ENCODE measurements around the gene SERPINB1.
A peak's percentile ranks its signal among the peaks of the same experiment; 100 is the strongest.
"Not testable (repeated sequence)": the region's sequence is repeated elsewhere in the genome, so short reads cannot be mapped to it uniquely, and the experiment has no call there.

SERPINB1 gene

GRCh38 chr6:2807342-2808090, 34.1 kb downstream of the SERPINB1 start:
- no peaks in the 10 kb centered on the region for H3K27me3 Mint-ChIP-seq
- peaks cover 7 to 12% of the 10 kb centered on the region in 2 donors for H3K4me1 Mint-ChIP-seq
- H3K9me3 Mint-ChIP-seq, result no peaks in the 10 kb centered on the region
- H3K27ac Mint-ChIP-seq, result no peak overlapping the region
- ATAC-seq (replicated peaks) (no peak), DNase-seq (no peak)
- peaks cover 15 to 17% of the 10 kb centered on the region in 2 donors for H3K36me3 Mint-ChIP-seq
- H3K4me3 Mint-ChIP-seq, result no peak overlapping the region

GRCh38 chr6:2806644-2807043, 35.0 kb downstream of the SERPINB1 start:
- Mint-ChIP-seq H3K27ac (no peak overlapping the region), H3K36me3 (peaks cover 14 to 15% of the 10 kb centered on the region in 2 donors), H3K4me3 (no peak overlapping the region), H3K9me3 (no peaks in the 10 kb centered on the region), H3K27me3 (no peaks in the 10 kb centered on the region), H3K4me1 (peaks cover 7 to 12% of the 10 kb centered on the region in 2 donors)
- ATAC-seq (replicated peaks) (no peak), DNase-seq (no peak)

DNA sequence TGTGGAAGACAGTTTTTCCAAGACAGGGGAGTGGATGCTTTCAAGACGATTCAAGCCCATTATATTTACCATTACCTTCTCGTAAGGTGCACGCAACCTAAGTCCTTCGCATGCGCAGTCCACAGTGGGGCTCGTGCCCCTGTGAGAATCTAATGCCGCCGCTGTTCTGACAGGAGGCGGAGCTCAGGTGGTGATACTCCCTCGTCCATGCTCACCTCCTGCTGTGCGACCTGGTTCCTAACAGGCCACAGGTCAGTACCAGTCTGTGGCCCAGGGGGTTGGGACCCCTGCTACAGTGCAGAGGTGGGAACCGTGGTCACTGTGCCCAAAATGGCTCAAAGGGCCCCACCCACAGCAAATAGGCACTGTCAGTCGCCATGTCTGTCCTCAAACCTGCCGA, 36.6 kb downstream of the SERPINB1 start:
- no peak overlapping the region for H3K4me3 Mint-ChIP-seq
- peaks cover 11 to 15% of the 10 kb centered on the region in 2 donors for H3K36me3 Mint-ChIP-seq
- no peaks in the 10 kb centered on the region for H3K9me3 Mint-ChIP-seq
- no peak overlapping the region for H3K27ac Mint-ChIP-seq
- H3K27me3 Mint-ChIP-seq, result no peaks in the 10 kb centered on the region
- DNase-seq (no peak), ATAC-seq (replicated peaks) (no peak)
- H3K4me1 Mint-ChIP-seq, result peaks cover 10 to 15% of the 10 kb centered on the region in 2 donors

DNA sequence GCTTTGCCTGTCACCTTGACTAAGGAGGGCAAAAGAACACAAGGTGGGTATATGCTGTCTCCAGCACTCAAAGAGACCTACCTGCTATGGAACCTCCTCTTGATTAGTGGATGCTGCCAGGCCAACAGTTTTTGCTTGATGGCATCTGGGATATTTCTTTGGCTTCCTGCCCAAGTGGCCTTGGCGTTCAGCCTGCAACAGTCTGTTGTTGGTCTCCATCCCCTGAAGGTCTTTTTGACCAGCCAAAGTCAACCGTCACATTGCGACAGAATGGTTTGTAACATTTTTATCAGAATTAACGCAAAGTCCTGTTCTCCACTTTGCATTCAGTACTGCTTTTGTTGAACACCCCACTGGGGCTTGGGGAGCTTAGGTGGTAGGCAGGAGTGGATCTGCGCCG, 37.1 kb downstream of the SERPINB1 start:
- ATAC-seq (replicated peaks) (no peak), DNase-seq (no peak)
- no peaks in the 10 kb centered on the region for H3K9me3 Mint-ChIP-seq
- H3K27me3 Mint-ChIP-seq, result no peaks in the 10 kb centered on the region
- H3K36me3 Mint-ChIP-seq, result peaks cover 12 to 18% of the 10 kb centered on the region in 2 donors
- H3K4me3 Mint-ChIP-seq, result no peak overlapping the region
- peaks cover 9 to 20% of the 10 kb centered on the region in 2 donors for H3K4me1 Mint-ChIP-seq
- H3K27ac Mint-ChIP-seq, result no peak overlapping the region

DNA sequence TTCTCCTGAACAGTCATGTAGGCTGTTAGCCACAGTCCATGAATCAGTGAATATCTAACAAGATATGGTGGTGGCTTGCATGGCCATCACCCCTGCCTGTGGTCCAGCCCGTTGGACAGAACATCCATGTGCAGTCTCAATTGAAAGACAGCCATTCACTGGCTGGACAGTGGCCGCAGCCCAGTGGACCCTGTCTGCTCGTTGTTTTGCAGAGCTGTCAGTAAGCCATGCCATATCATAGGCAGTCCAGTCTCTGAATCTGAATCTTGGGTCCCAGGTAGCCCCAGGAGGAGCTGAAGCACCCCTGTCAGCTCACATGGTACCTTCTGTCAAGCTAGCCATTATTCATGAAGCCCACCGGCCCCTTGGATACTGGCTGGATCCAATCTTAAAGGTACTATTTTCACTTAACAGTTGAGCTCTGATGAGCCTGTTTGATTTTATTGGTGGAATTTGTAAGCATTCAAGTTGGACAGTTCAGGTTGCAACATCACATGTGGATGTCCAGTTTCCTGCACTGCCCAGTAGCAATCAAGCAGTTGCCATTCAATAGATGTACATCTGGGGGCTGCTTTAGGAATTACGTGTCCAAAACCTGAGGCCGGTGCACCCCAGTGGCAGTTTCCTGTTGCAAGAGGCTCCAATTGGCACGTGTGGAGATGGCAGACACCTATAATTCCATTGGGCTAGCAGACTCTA, 37.8 kb downstream of the SERPINB1 start:
- no peaks in the 10 kb centered on the region for H3K27me3 Mint-ChIP-seq
- DNase-seq (no peak), ATAC-seq (replicated peaks) (no peak)
- H3K4me3 Mint-ChIP-seq, result no peak overlapping the region
- H3K9me3 Mint-ChIP-seq, result no peaks in the 10 kb centered on the region
- H3K36me3 Mint-ChIP-seq, result peaks cover 13 to 18% of the 10 kb centered on the region in 2 donors
- H3K4me1 Mint-ChIP-seq, result peaks cover 9 to 23% of the 10 kb centered on the region in 2 donors
- no peak overlapping the region for H3K27ac Mint-ChIP-seq

GRCh38 chr6:2802521-2803060, 39.1 kb downstream of the SERPINB1 start:
- Mint-ChIP-seq H3K27ac (no peak overlapping the region), H3K36me3 (peaks cover 12 to 18% of the 10 kb centered on the region in 2 donors)

GRCh38 chr6:2801687-2802086, 40.0 kb downstream of the SERPINB1 start:
- not testable (repeated sequence) for H3K9me3 Mint-ChIP-seq; H3K4me3 Mint-ChIP-seq; DNase-seq; H3K27ac Mint-ChIP-seq; H3K27me3 Mint-ChIP-seq; ATAC-seq (replicated peaks)
- peaks cover 13 to 27% of the 10 kb centered on the region in 2 donors for H3K4me1 Mint-ChIP-seq
- peaks cover 13 to 15% of the 10 kb centered on the region in 2 donors for H3K36me3 Mint-ChIP-seq

More at GRCh38 chr6:2802521-2803060, 39.1 kb downstream of the SERPINB1 start:
- Mint-ChIP-seq H3K27me3 (no peaks in the 10 kb centered on the region), H3K4me3 (no peak overlapping the region), H3K4me1 (peaks cover 9 to 27% of the 10 kb centered on the region in 2 donors), H3K9me3 (no peaks in the 10 kb centered on the region)
- DNase-seq, result no peak
- ATAC-seq (replicated peaks), result no peak

- Mint-ChIP-seq H3K4me1 (peaks cover 11 to 27% of the 10 kb centered on the region in 2 donors), H3K27ac (no peak overlapping the region), H3K4me3 (no peak overlapping the region), H3K36me3 (peaks cover 11 to 16% of the 10 kb centered on the region in 2 donors), H3K27me3 (no peaks in the 10 kb centered on the region), H3K9me3 (no peaks in the 10 kb centered on the region)
- ATAC-seq (replicated peaks), result no peak
- no peak for DNase-seq
Measured at GRCh38 chr6:2800552-2801316, 40.9 kb downstream of the SERPINB1 start.

GRCh38 chr6:2799936-2800527, 41.6 kb downstream of the SERPINB1 start:
- ATAC-seq (replicated peaks) (no peak), DNase-seq (no peak)
- Mint-ChIP-seq H3K9me3 (no peaks in the 10 kb centered on the region), H3K4me1 (peaks cover 11 to 27% of the 10 kb centered on the region in 2 donors), H3K27me3 (no peaks in the 10 kb centered on the region), H3K27ac (peak overlapping the region; percentile 14), H3K4me3 (no peak overlapping the region), H3K36me3 (peaks cover 10 to 19% of the 10 kb centered on the region in 2 donors)

DNA sequence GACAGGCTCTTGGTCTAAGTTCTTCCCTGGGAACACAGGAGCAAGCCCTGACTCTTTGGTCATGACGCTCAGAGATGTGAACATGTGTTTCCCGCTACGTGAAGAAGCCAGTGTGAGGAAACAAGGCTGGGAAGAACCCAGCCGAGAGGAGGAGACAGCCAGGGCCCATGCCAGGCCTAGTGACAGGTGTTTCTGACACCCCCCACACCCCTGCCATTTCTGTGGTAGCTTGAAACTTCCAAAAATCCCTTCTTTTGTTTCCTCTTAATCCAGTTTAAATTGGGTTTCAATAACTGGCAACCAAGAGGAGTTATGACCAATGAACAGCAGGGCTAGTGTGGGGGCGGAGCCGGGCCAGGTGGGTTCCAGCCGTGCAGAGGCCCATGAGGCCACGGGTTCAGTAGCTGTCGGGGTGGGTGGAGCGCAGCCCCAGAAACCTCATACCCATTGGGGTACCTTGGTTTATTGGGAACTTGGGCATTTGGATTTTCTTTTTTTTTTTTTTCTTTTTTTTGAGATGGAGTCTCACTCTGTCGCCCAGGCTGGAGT, 43.0 kb downstream of the SERPINB1 start:
- ATAC-seq (replicated peaks), result no peak
- no peak overlapping the region for H3K27ac Mint-ChIP-seq
- no peaks in the 10 kb centered on the region for H3K27me3 Mint-ChIP-seq

GRCh38 chr6:2797564-2798031, 44.1 kb downstream of the SERPINB1 start:
- no peak for DNase-seq
- peaks cover 10 to 19% of the 10 kb centered on the region in 2 donors for H3K36me3 Mint-ChIP-seq
- H3K27me3 Mint-ChIP-seq, result no peaks in the 10 kb centered on the region
- ATAC-seq (replicated peaks), result no peak
- no peak overlapping the region for H3K4me3 Mint-ChIP-seq
- peaks cover 24 to 44% of the 10 kb centered on the region in 2 donors for H3K4me1 Mint-ChIP-seq
- no peaks in the 10 kb centered on the region for H3K9me3 Mint-ChIP-seq
- H3K27ac Mint-ChIP-seq, result no peak overlapping the region

More for the DNA sequence above, 43.0 kb downstream of the SERPINB1 start:
- DNase-seq, result no peak
- Mint-ChIP-seq H3K4me3 (no peak overlapping the region), H3K9me3 (no peaks in the 10 kb centered on the region), H3K4me1 (peaks cover 16 to 34% of the 10 kb centered on the region in 2 donors), H3K36me3 (peaks cover 10 to 19% of the 10 kb centered on the region in 2 donors)

DNA sequence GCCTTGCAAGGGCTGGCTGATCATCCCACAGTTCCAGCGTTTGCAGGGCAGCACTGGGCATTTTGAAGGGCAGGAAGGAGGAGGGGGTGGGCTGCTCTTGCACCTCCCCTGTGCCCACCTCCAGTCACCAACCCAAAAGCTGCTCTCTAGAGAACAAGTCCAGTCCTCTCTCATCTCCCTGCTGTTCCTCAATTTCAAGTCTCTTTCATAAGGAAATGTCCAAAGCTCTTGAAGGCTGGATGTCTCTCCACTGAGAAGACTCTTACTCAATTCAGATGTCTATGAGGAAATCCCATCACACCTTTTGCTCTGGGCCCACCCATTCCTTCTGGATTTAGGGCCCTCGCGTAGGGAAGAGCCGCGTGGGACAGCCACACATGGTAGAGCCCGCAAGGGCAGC, 44.8 kb downstream of the SERPINB1 start:
- ATAC-seq (replicated peaks) (no peak), DNase-seq (no peak)
- Mint-ChIP-seq H3K9me3 (no peaks in the 10 kb centered on the region), H3K27me3 (no peaks in the 10 kb centered on the region), H3K4me3 (no peak overlapping the region), H3K27ac (peak overlapping the region; percentile 68), H3K36me3 (peaks cover 10 to 18% of the 10 kb centered on the region in 2 donors), H3K4me1 (peaks cover 28 to 51% of the 10 kb centered on the region in 2 donors)

DNA sequence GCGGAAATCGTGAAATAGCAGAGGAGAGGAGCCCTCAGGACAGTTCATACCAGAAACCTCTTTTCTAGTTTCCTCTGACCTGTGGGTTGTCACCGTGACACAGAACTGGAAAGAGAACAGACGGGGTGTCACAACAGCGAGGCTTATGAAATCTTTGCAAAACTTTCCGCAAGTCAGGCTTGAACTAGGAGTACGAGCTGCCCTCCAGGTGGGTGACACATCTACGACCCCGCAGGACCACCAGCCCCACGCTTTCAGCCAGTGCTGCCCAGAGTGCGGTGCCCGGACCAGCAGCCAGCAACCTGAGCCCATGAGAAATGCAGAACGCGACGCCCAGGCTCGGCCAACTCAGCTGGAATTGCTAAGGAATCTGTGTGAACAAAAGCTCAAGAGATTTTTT, 45.7 kb downstream of the SERPINB1 start:
- Mint-ChIP-seq H3K27ac (no peak overlapping the region), H3K4me3 (no peak overlapping the region), H3K4me1 (peaks cover 32 to 60% of the 10 kb centered on the region in 2 donors), H3K9me3 (no peaks in the 10 kb centered on the region), H3K36me3 (peaks cover 13 to 17% of the 10 kb centered on the region in 2 donors), H3K27me3 (no peaks in the 10 kb centered on the region)
- ATAC-seq (replicated peaks) (no peak), DNase-seq (no peak)
